Sigmoid colon (tissue), 4 donors: ENCODE results near the gene NR6A1.

Experiments used
- EP300 ChIP-seq, 4 donors: sonication (generic); formaldehyde crosslinking; IDR thresholded peaks; one replicate each; pipeline ENCODE4 v1.6.1; 2017; ENCODE audit warnings: antibody characterized with exemption in 4 of 4
- POLR2A ChIP-seq, 2 donors: fragments of 450-650 bp; IDR thresholded peaks; one replicate each; pipeline ENCODE4 v1.6.1; 2016; ENCODE audit warnings: antibody characterized with exemption in 2 of 2, mild to moderate bottlenecking in 2 of 2, moderate library complexity in 2 of 2
- POLR2AphosphoS5 ChIP-seq, 4 donors: sonication (generic); formaldehyde crosslinking; IDR thresholded peaks; one replicate each; pipeline ENCODE4 v1.6.1; 2017; ENCODE audit warnings: antibody characterized with exemption in 4 of 4
- TF ChIP-seq, protein P1 (sequence below), 4 experiments: fragments of 450-650 bp in 3 of 4; fragments of 200-600 bp in 1 of 4; IDR thresholded peaks; one replicate each; pipeline ENCODE4 v1.5.1; 2016 to 2019; ENCODE audit warnings: antibody characterized with exemption in 4 of 4, mild to moderate bottlenecking in 3 of 4, moderate library complexity in 2 of 4

GRCh38 chr9:124551472-124552272 lies 219.4 kb downstream of the NR6A1 start:
- TF ChIP-seq, protein P1, sequence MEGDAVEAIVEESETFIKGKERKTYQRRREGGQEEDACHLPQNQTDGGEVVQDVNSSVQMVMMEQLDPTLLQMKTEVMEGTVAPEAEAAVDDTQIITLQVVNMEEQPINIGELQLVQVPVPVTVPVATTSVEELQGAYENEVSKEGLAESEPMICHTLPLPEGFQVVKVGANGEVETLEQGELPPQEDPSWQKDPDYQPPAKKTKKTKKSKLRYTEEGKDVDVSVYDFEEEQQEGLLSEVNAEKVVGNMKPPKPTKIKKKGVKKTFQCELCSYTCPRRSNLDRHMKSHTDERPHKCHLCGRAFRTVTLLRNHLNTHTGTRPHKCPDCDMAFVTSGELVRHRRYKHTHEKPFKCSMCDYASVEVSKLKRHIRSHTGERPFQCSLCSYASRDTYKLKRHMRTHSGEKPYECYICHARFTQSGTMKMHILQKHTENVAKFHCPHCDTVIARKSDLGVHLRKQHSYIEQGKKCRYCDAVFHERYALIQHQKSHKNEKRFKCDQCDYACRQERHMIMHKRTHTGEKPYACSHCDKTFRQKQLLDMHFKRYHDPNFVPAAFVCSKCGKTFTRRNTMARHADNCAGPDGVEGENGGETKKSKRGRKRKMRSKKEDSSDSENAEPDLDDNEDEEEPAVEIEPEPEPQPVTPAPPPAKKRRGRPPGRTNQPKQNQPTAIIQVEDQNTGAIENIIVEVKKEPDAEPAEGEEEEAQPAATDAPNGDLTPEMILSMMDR (IDR thresholded peaks at IDR 0.05): peak in 3 of 4 experiments; percentile 12 to 29 (median 26)
- TF ChIP-seq EP300 (IDR thresholded peaks at IDR 0.05) (no peak), POLR2AphosphoS5 (IDR thresholded peaks at IDR 0.05) (no peak), POLR2A (IDR thresholded peaks at IDR 0.05) (no peak)
